NCI-H1930 (cell line): ENCODE results near the gene CADPS.

Experiments used
- DNase-seq, 2 experiments: peaks; one replicate each; lab custom pipeline; 2025; lab: John Stamatoyannopoulos, UW

CADPS gene

GRCh38 chr3:62874711-62875557 is at the start of gene CADPS:
Gene CADPS, minus strand, starts transcription at chr3:62875416. Its CDS starts 387 bp downstream, at chr3:62875029.
- DNase-seq, result peak; percentile 38 to 59

GRCh38 chr3:62923066-62923465 is 47.9 kb upstream of the CADPS start:
- no peak for DNase-seq

GRCh38 chr3:62922326-62922725 is 47.1 kb upstream of the CADPS start:
- DNase-seq, result no peak

- no peak for DNase-seq
These were observed 45.2 kb upstream of the CADPS start for GRCh38 chr3:62920466-62920784.

- DNase-seq, result no peak
These were observed 44.7 kb upstream of the CADPS start for GRCh38 chr3:62919784-62920465.

- DNase-seq, result no peak
These were observed 43.6 kb upstream of the CADPS start for GRCh38 chr3:62918777-62919176.

- no peak for DNase-seq
These were observed 42.9 kb upstream of the CADPS start for GRCh38 chr3:62918131-62918530.

- no peak for DNase-seq
These were observed 36.3 kb upstream of the CADPS start for GRCh38 chr3:62911526-62911925.

- DNase-seq, result no peak
These were observed 30.1 kb upstream of the CADPS start for GRCh38 chr3:62905331-62905730.

GRCh38 chr3:62898530-62899496 is 23.6 kb upstream of the CADPS start:
- no peak for DNase-seq

- no peak for DNase-seq
These were observed 20.7 kb upstream of the CADPS start for GRCh38 chr3:62895901-62896300.

- DNase-seq, result no peak
These were observed 17.7 kb upstream of the CADPS start for GRCh38 chr3:62892951-62893350.

GRCh38 chr3:62892045-62892444 is 16.8 kb upstream of the CADPS start:
- no peak for DNase-seq

GRCh38 chr3:62888778-62889177 is 13.6 kb upstream of the CADPS start:
- no peak for DNase-seq

- no peak for DNase-seq
These were observed 13.0 kb upstream of the CADPS start for GRCh38 chr3:62888180-62888579.

GRCh38 chr3:62885136-62885535 is 9.9 kb upstream of the CADPS start:
- no peak for DNase-seq

- peak in 1 of 2 experiments; percentile 30 for DNase-seq
These were observed 9.1 kb upstream of the CADPS start for GRCh38 chr3:62884096-62884870.

- no peak for DNase-seq
These were observed 7.5 kb upstream of the CADPS start for GRCh38 chr3:62882676-62883200.

GRCh38 chr3:62876064-62876463 is 848 bp upstream of the CADPS start:
- DNase-seq, result peak; percentile 27 to 45

GRCh38 chr3:62875558-62876002 is 364 bp upstream of the CADPS start:
- DNase-seq, result no peak
